ACHN (cell line): Measurements from ENCODE around the gene TRIM22.
A peak's percentile ranks its signal among the peaks of the same experiment; 100 is the strongest.
"Not testable (repeated sequence)": the region's sequence is repeated elsewhere in the genome, so short reads cannot be mapped to it uniquely, and the experiment has no call there.

Experiments used
- DNase-seq: peaks from one replicate; pipeline ENCODE4 v3.0.0-alpha.2; 2015
- in situ Hi-C: cut with HindIII; loops from 2 replicates; pipeline ENCODE4 v1.10.0; 2017; ENCODE audit warnings: low sequenced_read_pairs, low pct_ligation_motif_present, low pct_unique_long_range_greater_than_20kb

TRIM22 gene

DNA sequence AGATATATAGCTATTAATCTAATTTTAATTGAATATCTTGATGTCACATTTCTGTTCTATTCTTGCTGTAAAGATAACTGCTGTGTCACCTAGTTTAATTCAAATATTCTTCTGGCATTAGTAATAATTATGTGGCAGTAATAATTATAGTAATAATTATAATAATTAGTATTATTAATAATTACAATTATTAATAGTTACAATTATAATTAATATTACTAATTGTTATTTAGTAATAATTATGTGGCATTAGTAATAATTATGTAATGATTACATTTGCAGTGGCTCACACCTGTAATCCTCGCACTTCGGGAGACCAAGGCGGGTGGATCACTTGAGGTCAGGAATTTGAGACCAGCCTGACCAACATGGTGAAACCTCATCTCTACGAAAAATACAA is 3.2 kb upstream of the TRIM22 start:
- DNase-seq, result no peak
- in situ Hi-C loops, result no loop called here

- in situ Hi-C loops, result no loop called here
These were observed 1.1 kb upstream of the TRIM22 start for GRCh38 chr11:5688482-5688881.

GRCh38 chr11:5690216-5690615 is 626 bp downstream of the TRIM22 start:
- in situ Hi-C loops, result no loop called here

More at GRCh38 chr11:5688482-5688881, 1.1 kb upstream of the TRIM22 start:
- DNase-seq, result no peak

DNA sequence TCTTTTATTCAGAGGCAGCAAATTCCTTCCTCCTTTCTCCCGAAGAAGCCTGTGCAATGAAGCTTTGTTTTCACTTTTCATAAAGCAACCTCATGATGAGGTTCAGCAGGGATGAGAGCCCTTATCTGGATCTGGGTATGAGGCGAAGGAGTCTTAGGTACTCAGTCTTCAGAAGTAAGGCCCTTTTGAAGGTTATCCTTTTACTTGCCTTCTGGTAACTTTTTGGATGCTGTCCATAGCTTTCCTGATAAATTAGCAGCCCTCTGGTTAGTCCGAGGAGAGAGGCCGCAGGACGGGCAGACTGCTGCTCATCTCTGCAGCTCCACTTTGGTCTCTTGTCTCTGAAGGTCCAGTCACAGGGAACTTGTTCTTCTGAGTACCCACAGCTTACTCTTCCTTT is 1.1 kb downstream of the TRIM22 start:
- in situ Hi-C loops, result no loop called here
- peak; percentile 31 for DNase-seq

More at GRCh38 chr11:5690216-5690615, 626 bp downstream of the TRIM22 start:
- peak; percentile 44 for DNase-seq

- in situ Hi-C loops, DNase-seq: not testable (repeated sequence)
These were observed 1.8 kb downstream of the TRIM22 start for GRCh38 chr11:5691238-5691963.

GRCh38 chr11:5691964-5692361 is 2.4 kb downstream of the TRIM22 start:
- DNase-seq, result no peak
- in situ Hi-C loops, result no loop called here

DNA sequence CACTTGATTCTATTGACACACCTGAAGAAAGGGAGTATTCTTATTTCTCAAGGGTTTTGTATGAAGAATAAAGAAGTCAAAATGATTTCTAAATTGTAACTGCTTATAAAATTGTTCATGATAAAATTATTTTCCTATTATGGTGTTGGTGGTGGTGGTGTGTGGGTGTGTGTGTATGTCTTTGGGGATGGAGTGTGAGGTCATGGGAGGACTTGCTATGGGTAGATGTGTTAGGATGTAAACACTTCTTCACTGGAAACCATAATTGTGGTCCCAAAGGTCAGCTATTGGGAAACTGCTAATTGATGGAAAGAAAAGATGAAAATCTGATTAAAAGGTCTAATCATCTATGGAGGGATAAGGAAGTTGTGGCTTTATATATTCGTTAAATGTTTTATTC is 5.1 kb downstream of the TRIM22 start:
- in situ Hi-C loops, result no loop called here
- DNase-seq, result no peak

DNA sequence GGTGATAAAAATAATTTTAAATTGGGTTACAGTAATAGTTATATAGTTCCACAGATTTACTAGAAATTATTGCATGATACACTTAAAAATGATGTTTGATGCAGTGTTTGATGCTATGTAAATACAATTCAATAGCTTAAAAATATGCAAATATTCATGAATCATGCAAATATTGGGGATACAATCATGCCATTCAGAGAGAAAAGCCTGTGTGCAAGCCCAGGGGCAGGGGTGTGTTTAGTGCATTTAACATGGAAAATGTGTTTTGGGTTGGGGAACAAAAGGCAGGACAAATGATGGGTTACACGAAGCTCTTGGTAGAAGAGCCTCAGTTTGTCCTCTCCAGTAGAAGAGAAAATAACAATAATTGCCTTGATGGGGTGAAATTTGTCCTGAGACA is 6.0 kb downstream of the TRIM22 start:
- in situ Hi-C loops, result no loop called here
- DNase-seq, result no peak

DNA sequence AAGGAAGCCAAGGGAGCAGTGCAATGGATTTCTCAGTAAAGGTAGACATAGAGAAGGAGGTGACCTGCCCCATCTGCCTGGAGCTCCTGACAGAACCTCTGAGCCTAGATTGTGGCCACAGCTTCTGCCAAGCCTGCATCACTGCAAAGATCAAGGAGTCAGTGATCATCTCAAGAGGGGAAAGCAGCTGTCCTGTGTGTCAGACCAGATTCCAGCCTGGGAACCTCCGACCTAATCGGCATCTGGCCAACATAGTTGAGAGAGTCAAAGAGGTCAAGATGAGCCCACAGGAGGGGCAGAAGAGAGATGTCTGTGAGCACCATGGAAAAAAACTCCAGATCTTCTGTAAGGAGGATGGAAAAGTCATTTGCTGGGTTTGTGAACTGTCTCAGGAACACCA is 6.6 kb downstream of the TRIM22 start:
- in situ Hi-C loops, result no loop called here
- no peak for DNase-seq

DNA sequence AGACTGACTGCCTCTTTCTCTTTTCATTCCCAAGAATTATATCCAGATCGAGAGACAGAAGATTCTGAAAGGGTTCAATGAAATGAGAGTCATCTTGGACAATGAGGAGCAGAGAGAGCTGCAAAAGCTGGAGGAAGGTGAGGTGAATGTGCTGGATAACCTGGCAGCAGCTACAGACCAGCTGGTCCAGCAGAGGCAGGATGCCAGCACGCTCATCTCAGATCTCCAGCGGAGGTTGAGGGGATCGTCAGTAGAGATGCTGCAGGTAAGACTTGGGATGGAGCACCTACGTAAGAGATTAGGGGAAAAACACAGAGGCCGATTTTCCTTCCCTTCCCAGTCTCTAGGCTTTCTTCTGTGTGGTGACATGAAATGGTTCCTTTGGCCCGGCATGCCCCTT is 8.7 kb downstream of the TRIM22 start:
- no peak for DNase-seq
- in situ Hi-C loops, result no loop called here

GRCh38 chr11:5700421-5701054 is 10.9 kb downstream of the TRIM22 start:
- in situ Hi-C loops, result no loop called here
- no peak for DNase-seq

- no peak for DNase-seq
- in situ Hi-C loops, result no loop called here
These were observed 11.5 kb downstream of the TRIM22 start for GRCh38 chr11:5701055-5701577.

GRCh38 chr11:5703741-5704536 is 14.3 kb downstream of the TRIM22 start:
- DNase-seq, result no peak
- in situ Hi-C loops, result no loop called here

DNA sequence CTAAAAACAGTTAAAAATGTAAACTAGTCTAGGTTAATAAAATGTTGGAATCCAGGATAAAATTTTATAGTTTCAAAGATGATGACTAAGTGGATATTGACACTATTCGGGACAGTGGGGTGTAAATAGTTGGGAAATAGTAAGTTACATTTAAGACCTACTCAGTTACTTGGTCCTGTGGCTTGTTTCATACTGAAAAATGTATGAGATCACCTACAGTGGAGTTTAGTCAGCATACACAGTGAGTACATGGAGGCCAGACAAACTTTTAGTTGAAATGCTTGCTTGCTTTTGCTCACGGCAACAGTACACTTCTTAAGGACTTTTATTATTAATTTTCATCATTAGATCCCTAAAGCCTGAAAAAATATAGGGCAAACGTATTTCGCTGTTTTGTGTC is 16.1 kb downstream of the TRIM22 start:
- in situ Hi-C loops, result no loop called here
- DNase-seq, result no peak

- DNase-seq, result peak; percentile 28
- in situ Hi-C loops, result no loop called here
These were observed 22.9 kb downstream of the TRIM22 start for GRCh38 chr11:5712507-5712906.

- in situ Hi-C loops, result no loop called here
- no peak for DNase-seq
These were observed 24.1 kb downstream of the TRIM22 start for GRCh38 chr11:5713695-5714094.

GRCh38 chr11:5716518-5716917 is 26.9 kb downstream of the TRIM22 start:
- in situ Hi-C loops, result not testable (repeated sequence)

DNA sequence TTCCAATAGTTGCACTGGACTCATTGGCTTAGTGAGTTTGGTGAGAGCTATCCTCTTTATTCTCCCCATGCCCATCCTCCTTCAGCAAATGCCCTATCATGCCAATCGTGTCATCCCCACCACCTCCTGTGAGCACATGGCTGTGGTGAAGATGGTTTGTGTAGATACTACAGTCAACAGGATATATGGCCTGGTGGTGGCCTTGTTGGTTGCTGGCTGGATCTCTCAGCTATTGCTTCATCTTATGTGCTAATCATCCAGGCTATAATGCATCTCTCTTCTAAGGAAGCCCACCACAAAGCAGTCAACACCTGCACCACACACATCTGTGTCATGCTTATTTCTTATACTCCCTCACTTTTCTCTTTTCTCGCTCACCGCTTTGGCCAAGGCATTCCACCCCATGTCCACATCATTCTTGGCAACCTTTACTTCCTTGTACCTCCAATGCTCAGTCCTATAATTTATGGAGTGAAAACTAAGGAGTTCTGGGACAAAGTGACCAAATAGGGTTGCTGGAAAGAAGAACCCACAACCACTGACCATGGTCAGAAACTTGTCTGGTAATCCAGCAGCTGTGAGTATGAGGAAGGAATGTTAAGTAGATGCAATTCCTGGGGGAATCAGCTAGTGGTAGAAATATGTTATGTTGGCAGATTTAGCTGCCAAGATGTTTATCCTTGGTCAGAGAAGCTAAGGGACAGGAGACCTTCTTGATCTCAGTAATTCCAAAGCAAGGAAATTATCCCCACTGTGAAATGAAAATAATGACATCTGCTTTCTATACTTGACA is 30.3 kb downstream of the TRIM22 start:
- in situ Hi-C loops, result no loop called here
- DNase-seq, result no peak

More at GRCh38 chr11:5716518-5716917, 26.9 kb downstream of the TRIM22 start:
- not testable (repeated sequence) for DNase-seq
